Bronchial epithelial cell (primary cell): ENCODE results near the gene FANCE. TPM values are rescaled to one million over a fixed set of nuclear protein-coding genes. Genes with fewer than 3 reads are reported as not detected.
"Not testable (repeated sequence)": the region's sequence is repeated elsewhere in the genome, so short reads cannot be mapped to it uniquely, and the experiment has no call there.

Experiments
- DNase-seq: peaks from one replicate; pipeline ENCODE4 v3.0.0-alpha.2; 2010; ENCODE audit warnings: low read depth
- FAIRE-seq: peaks from 2 replicates; lab custom pipeline; 2011; peaks lifted over from hg19 to GRCh38; lab: Jason Lieb, UNC
- H3K27me3 ChIP-seq: 2 replicates; pipeline ENCODE4 v1.5.1; 2011; ENCODE audit warnings: low read length; ENCODE audit not compliant: control insufficient read depth, insufficient read depth
- H3K36me3 ChIP-seq: 2 replicates; pipeline ENCODE4 v1.5.1; 2011; ENCODE audit warnings: low read length; ENCODE audit not compliant: control insufficient read depth, insufficient read depth
- H3K4me3 ChIP-seq: 2 replicates; pipeline ENCODE4 v1.5.1; 2011; ENCODE audit warnings: mild to moderate bottlenecking, low read depth, low read length, control low read depth
- total RNA-seq: library from RNA; depleted of rRNA; stranded (reverse); fragments of >200 nt; gene quantifications from 2 replicates; pipeline ENCODE4 v1.2.1, GENCODE V29; 2014
- TF ChIP-seq, protein P1 (sequence below): IDR thresholded peaks from 2 replicates; pipeline ENCODE4 v1.5.1; 2011; ENCODE audit warnings: mild to moderate bottlenecking, moderate library complexity, low read length, control low read depth, inconsistent platforms; ENCODE audit not compliant: insufficient read depth, severe bottlenecking

Gene FANCE
- total RNA-seq, 1 donor from 2014 or later = 46.3 TPM

DNA sequence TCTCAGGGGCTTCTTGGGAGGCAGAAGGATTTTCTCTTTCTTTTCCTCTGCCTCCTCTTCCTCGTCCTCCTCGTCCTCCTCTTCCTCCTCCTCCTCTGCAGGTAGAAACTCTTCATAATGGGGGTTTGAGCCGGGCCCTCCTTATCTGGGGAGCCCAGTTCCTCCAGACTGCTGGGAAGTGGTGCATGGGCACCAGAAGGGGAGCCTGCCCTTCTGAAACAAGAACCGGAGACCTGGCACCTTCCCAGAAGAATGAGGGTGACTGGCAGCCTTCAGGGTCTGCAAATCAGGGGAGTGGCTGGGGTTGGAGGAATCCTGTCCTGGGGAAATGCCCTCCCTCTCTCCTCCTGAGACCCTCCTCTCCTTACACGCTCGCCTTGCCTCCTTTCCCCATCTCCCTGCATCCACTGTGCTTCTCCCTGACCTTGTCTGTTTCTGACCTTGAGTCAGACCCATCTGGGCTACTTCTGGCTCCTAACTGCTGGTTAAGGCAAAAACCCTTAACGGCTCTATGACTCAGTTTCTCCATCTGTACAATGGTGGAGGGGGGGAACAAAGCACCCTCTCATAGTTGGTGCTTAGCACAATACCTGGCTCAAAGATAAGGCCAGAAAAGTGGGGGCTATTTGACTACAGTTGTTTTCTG, 58.9 kb downstream of the FANCE start:
- no peak overlapping the region for H3K4me3 ChIP-seq
- FAIRE-seq (no peak), DNase-seq (no peak)
- no peaks in the 10 kb centered on the region for H3K36me3 ChIP-seq
- TF ChIP-seq, protein P1, sequence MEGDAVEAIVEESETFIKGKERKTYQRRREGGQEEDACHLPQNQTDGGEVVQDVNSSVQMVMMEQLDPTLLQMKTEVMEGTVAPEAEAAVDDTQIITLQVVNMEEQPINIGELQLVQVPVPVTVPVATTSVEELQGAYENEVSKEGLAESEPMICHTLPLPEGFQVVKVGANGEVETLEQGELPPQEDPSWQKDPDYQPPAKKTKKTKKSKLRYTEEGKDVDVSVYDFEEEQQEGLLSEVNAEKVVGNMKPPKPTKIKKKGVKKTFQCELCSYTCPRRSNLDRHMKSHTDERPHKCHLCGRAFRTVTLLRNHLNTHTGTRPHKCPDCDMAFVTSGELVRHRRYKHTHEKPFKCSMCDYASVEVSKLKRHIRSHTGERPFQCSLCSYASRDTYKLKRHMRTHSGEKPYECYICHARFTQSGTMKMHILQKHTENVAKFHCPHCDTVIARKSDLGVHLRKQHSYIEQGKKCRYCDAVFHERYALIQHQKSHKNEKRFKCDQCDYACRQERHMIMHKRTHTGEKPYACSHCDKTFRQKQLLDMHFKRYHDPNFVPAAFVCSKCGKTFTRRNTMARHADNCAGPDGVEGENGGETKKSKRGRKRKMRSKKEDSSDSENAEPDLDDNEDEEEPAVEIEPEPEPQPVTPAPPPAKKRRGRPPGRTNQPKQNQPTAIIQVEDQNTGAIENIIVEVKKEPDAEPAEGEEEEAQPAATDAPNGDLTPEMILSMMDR = no peak
- H3K27me3 ChIP-seq = peaks cover 12% of the 10 kb centered on the region

DNA sequence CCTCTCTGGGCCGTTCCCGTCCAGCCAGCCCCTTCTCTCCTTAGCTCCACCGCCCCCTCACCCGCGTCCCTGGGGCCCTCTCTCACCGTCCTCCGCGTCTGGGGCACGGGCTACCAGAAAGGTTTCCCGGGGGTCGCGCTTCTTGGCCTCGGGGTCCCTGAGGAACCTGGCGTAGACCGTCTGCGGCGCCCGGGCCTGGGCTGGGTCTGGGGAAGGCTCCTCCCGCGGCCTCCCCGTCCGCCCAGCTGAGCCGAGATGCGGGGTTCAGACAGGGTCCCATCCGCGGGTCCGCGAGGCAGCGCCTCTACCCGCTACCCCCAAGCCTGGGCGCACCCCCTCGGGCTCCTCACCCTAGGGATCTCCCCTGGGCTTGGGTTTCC, 59.4 kb downstream of the FANCE start:
- no peak for DNase-seq
- TF ChIP-seq, protein P1 = no peak
- FAIRE-seq = no peak
- H3K4me3 ChIP-seq = no peak overlapping the region
- H3K27me3 ChIP-seq = peaks cover 12% of the 10 kb centered on the region
- H3K36me3 ChIP-seq = no peaks in the 10 kb centered on the region

DNA sequence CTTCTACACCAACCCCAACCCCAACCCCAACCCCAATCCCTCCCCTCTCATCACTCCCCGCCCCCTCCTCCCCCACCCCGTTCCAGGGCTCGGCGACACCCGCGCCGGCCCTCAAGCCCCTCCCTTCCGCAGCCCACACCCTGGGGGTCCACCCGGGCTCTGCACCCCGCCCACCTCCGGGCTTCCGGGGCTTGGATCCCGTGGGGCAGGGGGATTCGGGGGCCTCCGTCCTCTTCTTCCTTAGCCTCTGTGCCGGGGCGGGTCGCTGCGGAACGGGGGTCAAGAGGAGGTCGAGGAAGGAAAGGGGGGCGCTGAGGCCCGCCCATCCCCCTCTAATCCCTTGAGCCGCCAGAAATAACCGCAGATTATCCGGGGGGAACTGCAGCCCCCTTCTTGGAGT, 59.9 kb downstream of the FANCE start:
- no peak for DNase-seq
- no peaks in the 10 kb centered on the region for H3K36me3 ChIP-seq
- TF ChIP-seq, protein P1 = no peak
- no peak overlapping the region for H3K4me3 ChIP-seq
- FAIRE-seq = no peak
- peaks cover 12% of the 10 kb centered on the region for H3K27me3 ChIP-seq

DNA sequence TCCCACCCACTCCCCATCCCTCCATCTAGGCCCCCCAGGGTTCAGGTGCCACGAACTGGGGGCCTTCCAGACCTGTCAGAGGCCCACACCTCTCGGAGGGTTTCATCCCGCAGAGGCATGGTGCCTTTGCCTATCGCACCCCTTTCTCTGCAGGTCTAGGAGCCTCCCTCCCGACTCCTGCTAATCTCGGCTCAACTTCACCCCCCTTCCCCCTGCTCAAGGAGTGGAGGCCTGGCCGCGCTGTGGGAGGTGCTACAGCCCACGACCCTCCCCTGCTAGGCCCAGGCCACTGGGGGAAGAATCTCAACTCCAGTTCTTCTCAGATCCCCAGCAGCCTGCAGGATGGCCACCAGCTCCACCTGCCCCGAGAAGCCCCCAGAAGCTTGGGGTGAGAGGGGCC, 60.6 kb downstream of the FANCE start, which contains the start of gene TULP1:
Gene TULP1 (minus strand): TSS at position 157 of the 400 bp plus-strand sequence. CDS start 38 bp downstream, at position 119.
- no peaks in the 10 kb centered on the region for H3K36me3 ChIP-seq
- no peak for FAIRE-seq
- H3K4me3 ChIP-seq = no peak within 1 kb of the TSS
- DNase-seq = no peak
- H3K27me3 ChIP-seq = peaks cover 12% of the 10 kb centered on the region
- TF ChIP-seq, protein P1 = no peak

DNA sequence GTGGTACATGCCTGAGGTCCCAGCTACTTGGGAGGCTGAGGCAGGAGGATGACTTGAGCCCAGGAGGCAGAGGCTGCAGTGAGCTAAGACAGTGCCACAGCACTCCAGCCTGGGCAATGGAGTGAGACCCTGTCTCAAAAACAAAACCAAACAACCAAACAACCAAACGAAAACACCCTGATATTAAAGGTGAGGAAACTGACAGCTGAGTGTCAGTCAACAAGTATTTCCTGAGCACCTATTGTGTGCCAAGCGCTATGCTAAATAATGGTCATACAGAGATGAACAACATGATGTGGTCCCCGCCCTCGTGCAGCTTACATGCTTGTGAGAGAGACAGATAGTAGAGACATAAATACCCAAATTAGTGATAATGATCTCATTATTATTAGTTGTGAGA, 62.4 kb downstream of the FANCE start:
- DNase-seq = no peak
- Histone ChIP-seq H3K36me3 (no peaks in the 10 kb centered on the region), H3K27me3 (peaks cover 9% of the 10 kb centered on the region), H3K4me3 (no peak overlapping the region)
- FAIRE-seq = no peak
- TF ChIP-seq, protein P1 = no peak

DNA sequence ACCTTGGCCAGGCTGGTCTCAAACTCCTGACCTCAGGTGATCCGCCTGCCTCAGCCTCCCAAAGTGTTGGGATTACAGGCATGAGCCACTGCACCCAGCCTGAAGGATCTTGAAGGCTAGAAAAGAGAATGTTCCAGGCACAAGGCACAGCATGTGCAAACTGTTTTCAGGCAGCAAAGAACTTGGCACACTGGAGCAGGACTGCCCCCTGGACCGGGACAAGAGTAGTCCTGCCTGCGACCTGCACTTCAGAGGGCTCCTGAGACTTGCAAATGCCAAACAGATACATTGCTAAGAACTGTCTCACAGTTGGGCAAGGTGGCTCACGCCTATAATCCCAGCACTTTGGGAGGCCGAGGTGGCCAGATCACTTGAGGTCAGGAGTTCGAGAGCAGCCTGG, 63.8 kb downstream of the FANCE start:
- FAIRE-seq, H3K4me3 ChIP-seq, H3K27me3 ChIP-seq, H3K36me3 ChIP-seq, DNase-seq: not testable (repeated sequence)

Other genes with a start within 250 kb of the FANCE start
- gene SCUBE3, start 238.4 kb upstream of the FANCE start, total RNA-seq = not detected in 2 replicates
- gene ZNF76, start 192.6 kb upstream of the FANCE start, total RNA-seq = 5.3 and 8.1 TPM in 2 replicates
- gene DEF6, start 154.5 kb upstream of the FANCE start, total RNA-seq = 25.0 and 26.0 TPM in 2 replicates
- 10.3 and 16.9 TPM in 2 replicates for gene PPARD, start 109.8 kb upstream of the FANCE start, total RNA-seq
- gene RPL10A, start 16.1 kb downstream of the FANCE start, total RNA-seq = 1,892 and 2,665 TPM in 2 replicates
- gene TEAD3, start 44.7 kb downstream of the FANCE start, total RNA-seq = 5.3 and 7.6 TPM in 2 replicates
- gene TULP1, start 60.6 kb downstream of the FANCE start, total RNA-seq = under 0.01 TPM in 1 of 2 replicates, not detected in the other
- 29.5 and 50.4 TPM in 2 replicates for gene FKBP5, start 236.6 kb downstream of the FANCE start, total RNA-seq